IPS DF 19.7 (cell line): ENCODE results near the gene KIF16B.
"Not testable (repeated sequence)": the region's sequence is repeated elsewhere in the genome, so short reads cannot be mapped to it uniquely, and the experiment has no call there.

Experiments used
- DNase-seq: peaks from one replicate; pipeline ENCODE4 v3.0.0-alpha.2; 2013; ENCODE audit warnings: low read depth, low spot score

Gene KIF16B

GRCh38 chr20:16475225-16475624 lies 98.0 kb downstream of the KIF16B start:
- DNase-seq, result no peak

DNA sequence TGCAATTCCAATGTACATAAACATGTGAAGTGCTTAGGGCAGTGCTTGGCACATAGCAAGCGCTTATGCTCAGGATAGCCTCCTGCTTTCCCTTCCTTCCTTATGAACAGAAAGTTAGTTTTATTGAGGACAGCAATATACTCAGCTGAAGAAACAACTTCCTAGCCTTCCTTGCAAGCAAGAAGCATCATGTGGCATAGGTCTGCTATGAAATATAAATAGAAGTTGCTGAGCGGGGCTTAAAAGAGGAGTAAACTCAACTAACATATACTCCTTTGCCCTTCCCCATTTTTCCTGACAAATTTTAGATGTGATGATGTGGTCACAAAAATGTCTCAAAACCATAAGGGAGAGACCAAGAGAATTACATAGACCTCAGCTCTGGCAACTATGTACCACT lies 98.9 kb downstream of the KIF16B start:
- DNase-seq, result no peak

DNA sequence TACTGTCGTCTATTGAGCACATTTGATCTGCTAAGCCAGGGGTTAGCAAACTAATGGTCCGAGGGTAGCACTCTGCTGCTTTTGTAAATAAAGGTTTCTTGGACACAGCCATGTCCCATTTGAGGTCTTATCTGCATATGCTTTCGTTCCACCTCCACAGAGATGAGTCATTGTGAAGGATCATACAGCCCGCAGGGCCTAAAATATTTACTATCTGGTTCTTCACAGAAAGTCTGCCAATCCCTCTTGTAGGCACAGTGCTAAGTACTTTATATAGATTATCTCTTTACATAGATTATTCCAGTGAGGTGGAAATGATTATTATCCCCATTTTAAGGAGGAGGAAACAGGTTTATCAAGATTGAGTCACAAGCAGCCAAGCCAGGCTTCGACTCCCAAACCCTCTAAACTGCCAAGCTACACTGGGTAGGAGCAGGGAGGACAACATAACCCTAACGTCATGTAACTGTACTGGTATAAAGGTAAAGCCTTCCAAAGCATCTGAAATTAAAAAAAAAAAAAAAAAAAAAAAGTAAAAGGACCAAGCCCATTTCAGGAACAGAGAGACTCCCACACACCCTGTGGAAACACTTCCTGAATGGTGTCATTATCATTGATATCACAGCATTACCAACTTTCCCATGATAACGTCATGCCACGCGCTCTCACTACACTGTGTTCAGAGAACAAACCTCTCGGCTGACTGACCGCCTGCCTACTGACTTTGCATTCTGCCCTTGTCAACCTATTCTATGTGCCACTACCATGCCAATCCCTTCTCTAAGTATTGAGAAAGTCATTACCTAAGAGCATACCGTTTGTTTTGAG lies 101.0 kb downstream of the KIF16B start:
- DNase-seq, result no peak

- DNase-seq, result no peak
Measured at GRCh38 chr20:16469395-16469905, 103.8 kb downstream of the KIF16B start.

- DNase-seq, result peak; percentile 48
Measured at GRCh38 chr20:16462711-16463110, 110.5 kb downstream of the KIF16B start.

DNA sequence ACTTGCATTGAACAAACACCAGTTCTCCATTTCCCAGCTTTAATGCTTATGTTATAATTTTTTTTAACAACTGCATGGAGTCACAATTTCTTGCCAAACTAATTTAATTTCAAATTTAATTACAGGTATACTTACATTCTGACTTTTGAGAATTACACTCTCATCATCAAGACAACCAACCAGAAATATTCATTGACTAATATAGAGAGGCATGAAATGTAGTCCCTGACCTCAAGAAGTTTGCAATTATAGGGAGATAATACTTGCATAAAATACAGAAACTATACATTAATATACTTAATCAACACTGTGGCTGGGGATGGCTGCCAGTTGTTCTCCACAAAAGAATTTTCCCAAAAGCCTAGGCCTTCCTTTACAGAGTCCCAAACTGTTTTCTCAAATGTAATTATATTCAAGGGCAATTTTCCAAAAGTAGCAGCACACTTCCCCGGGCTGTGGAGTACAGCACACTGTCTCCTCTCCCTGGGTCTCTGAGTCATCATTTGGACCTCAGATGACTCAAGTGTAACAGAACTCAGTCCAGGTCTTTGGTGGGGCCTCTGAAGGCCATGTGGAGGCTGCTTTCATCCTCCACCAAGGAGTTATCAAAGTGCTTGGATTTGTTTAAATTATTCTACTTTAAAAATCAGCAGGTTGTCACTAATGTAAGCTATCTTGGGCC lies 114.1 kb downstream of the KIF16B start:
- no peak for DNase-seq

DNA sequence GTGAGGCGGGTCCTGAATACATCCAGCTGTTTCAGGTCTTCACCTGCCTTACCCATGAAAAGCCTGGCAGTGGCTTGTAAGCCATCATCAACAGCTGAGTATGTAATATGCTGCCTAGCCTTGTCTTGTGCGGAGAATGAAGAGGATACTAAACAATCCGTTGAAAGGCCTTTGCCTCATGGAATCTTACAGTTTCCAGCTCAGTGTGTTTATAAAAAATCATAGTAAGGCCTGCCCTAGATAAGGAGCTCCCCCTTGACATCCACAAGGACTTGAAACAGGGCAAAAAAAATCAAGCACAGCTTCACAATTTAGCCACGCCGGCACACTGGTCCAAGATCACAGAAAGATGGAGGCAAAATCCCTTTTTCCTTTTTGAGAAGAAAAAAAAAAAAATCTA lies 115.7 kb downstream of the KIF16B start:
- DNase-seq, result no peak

DNA sequence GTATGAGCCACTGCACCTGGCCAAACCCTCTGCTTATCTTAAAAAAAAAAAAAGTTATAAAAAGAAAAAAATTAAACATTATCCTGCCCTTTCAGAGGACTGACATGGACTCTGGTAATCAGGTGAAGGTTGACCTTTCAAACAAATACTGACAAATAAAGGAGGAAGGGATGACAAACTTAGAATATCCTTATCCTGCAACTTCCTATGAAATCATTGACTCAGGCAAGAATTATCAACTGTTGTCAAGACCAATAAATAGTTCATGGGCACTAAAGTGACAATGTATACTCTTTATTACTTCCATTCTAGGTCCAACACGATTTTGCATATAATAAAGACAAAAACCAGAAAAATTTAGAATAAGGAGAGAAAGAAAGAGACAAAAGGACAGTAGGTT lies 117.9 kb downstream of the KIF16B start:
- DNase-seq, result no peak

DNA sequence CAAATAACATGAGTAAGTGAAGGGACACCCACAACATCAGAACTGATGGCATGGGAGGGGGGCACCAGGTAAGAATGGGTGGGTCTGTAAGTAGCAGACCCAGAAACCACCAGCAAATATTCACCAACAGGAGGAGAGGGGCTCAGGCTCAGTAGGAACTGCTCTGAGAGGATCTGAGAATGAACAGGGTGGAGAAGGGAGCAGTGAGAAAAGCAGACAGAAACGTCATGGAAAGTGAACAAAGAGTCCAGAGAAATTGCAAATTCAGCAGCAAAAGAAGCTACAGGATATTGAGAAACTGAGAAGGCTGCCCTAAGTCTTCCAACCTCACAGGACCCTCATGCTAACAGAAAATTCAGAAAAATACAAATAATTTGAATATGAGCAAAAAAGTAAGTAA lies 121.3 kb downstream of the KIF16B start:
- no peak for DNase-seq

DNA sequence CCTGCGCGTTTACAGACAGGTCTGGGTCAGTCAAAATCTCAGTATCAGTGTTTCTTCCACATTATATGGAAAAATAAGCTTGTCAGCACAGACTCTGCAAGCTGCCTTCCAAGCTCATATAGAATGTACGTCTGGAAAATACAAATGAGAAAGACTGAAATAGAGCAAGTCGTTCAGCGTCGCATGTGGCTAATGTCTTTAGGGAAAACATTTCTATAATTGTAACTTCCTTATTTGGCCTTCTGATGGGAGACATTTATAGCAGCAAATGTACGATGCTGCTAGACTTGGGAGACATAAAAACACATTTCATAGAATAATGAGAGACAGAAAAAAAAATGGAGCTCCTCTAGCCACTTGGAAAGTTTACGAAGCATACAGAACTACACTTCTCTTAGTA lies 122.2 kb downstream of the KIF16B start:
- DNase-seq, result no peak

DNA sequence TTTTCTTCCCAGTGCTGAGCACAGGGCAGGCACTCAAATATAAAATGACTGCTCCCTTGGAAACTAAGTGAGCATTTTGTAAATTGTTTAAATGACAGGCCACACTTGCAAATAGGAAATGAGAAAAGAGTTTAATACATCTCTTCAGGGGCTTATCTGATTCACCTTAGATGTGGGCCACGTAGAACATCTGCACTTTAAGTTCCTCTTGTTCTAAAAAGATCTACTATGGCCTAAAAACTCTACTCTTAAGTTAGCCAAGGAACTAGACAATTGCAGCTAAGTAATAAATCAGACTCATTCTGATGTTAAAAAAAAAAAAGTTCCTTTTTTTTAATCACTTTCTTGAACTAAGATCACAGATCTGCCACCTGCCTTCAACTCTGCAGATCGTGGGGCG lies 126.3 kb downstream of the KIF16B start:
- DNase-seq, result no peak

DNA sequence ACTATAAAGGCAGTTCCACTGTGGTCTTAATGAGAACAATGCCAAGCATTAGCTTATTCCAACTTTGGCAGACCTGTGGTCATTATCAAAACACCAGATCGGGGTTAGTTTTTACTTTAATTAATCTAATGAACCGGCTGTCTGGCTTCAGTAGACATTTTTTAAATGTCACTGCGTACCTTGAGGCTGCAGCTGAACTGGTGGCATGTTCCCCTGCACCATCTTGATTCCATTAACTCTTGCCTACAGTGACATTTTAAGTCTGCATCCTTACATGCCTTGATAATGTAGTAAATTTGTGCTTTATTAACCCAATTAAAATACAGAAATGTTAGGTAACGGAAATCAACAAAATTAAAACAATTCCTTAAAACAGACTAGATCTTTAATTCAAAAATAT lies 127.0 kb downstream of the KIF16B start:
- no peak for DNase-seq

GRCh38 chr20:16445482-16445881 lies 127.8 kb downstream of the KIF16B start:
- no peak for DNase-seq

DNA sequence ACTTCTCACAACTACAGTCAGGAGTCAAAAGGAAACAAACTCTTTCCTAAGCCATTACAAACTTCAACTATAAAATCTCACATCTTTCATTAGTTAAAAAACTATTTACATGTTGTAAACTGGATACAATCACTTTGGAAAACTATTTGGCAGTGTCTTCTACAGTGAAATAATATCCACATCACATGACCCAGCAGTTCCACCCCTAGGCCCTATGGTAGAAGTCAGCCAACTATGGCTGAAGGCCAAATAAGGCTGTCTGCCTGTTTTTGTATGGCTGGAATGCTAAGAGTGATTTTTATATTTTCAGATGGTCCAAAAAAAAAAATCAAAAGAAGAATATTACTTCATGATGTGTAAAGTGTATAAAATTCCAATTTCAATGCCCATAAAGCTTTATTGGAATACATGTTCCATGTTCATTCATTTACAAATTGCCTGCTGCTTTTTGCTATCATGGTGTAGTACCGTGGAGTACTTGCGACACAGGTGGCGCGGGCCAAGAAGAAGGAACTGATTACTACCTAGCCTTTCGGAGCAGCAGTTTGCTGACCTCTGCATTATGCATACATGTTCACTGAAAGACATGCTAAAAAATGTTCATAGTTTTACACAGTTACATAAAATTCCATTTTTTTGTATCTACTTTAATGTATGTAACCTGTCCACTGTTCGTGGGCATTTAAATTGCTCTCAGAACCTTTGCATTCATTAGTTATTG lies 129.0 kb downstream of the KIF16B start:
- no peak for DNase-seq

DNA sequence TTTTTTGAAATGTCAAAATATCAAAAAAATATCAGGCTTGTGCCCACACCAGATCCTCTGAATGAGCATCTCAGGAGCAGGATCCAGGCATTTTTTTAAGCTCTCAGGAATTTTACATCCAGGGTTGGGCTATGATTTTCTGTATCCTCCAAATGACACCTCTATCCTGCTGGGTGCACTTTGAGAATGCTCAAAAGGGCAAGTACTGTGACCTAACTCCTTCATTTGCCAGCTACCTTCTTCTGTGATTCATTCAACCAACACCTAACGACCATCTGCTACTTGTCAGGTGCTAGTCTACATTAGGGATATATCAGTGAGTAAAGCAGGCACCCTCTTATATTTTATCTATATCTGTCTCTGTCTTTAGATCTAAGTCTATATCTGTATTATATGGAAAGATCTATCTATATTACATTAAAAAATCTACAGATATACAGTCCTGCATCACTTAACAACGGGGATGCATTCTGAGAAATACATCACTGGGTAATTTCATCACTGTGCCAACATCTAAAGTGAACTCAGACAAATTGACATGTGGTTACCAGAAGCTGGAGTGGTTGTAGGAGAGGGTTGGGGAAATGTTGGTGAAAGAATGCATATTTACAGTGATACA lies 131.6 kb downstream of the KIF16B start:
- DNase-seq, result no peak

DNA sequence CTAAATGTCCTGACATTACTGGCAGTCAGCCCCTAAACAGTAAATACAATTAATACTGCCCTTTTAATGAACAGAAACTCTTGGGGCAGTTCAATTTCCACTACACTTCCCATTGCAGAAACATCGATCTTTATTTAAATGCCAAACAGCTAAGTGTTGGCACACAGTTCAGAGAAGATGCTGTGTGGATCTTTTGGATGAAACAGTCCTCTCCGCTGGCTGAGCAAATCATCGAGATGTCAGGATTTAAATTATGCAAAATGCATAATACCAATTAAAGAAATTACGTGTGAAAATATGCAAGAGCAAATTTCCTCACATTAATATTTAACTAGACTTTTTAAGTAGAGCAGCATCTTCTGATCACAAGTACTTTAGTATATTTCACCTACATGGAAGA lies 132.6 kb downstream of the KIF16B start:
- DNase-seq, result no peak

GRCh38 chr20:16439540-16439939 lies 133.7 kb downstream of the KIF16B start:
- not testable (repeated sequence) for DNase-seq

DNA sequence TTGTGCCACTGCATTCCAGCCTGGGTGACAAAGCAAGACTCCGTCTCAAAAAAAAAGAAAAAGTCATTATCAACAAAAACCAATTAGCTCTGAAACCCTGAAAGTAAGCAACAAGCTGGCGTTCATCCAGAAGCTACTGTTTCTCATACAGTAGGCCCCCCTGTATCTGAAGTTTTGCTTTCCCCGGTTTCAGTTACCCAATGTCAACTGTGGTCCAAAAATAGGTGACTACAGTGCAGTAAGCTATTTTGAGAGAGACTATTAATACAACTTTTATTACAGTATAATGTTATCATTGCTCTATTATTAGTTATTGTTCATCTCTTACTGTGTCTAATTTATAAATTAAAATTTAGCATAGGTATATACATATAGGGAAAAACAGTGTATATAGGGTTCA lies 135.1 kb downstream of the KIF16B start:
- no peak for DNase-seq

GRCh38 chr20:16437387-16437996 lies 135.8 kb downstream of the KIF16B start:
- DNase-seq, result no peak

- peak; percentile 12 for DNase-seq
Measured at GRCh38 chr20:16434062-16434664, 139.1 kb downstream of the KIF16B start.

- no peak for DNase-seq
Measured at GRCh38 chr20:16433293-16433580, 140.0 kb downstream of the KIF16B start.
